Activated B cell treated with CpG ODN at 0.5 μM for 24 hours (primary cell): Measurements from ENCODE around the gene PSENEN. TPM values are rescaled to one million over a fixed set of nuclear protein-coding genes. Genes with fewer than 3 reads are reported as not detected.

Experiments
- ATAC-seq: fragments of 200-7000 bp; cut with Tn5 transposase; one replicate; pipeline ENCODE4 v1.10.0; 2021; ENCODE audit warnings: low read depth, mild to moderate bottlenecking, moderate library complexity
- CTCF ChIA-PET: fragments of 350-600 bp; sonication (Branson Sonifier 250); formaldehyde crosslinking; loops from one replicate; lab custom pipeline; 2021; ENCODE audit warnings: antibody characterized with exemption; lab: Charles Lee
- POLR2A ChIA-PET: fragments of 350-600 bp; sonication (Branson Sonifier 250); formaldehyde crosslinking; loops from one replicate; lab custom pipeline; 2021; ENCODE audit warnings: antibody characterized with exemption; lab: Charles Lee
- DNase-seq: peaks from one replicate; pipeline ENCODE4 v3.0.0; 2022
- H3K27ac Mint-ChIP-seq: one replicate; pipeline ENCODE4 v1.8.0; 2020; ENCODE audit warnings: mixed read lengths
- H3K27me3 Mint-ChIP-seq: one replicate; pipeline ENCODE4 v1.8.0; 2021; ENCODE audit warnings: mixed read lengths
- H3K36me3 Mint-ChIP-seq: one replicate; pipeline ENCODE4 v1.8.0; 2021; ENCODE audit warnings: low read depth, mixed read lengths
- H3K4me1 Mint-ChIP-seq: one replicate; pipeline ENCODE4 v1.8.0; 2021; ENCODE audit warnings: mixed read lengths
- H3K4me3 Mint-ChIP-seq: one replicate; pipeline ENCODE4 v1.8.0; 2020; ENCODE audit warnings: mild to moderate bottlenecking, mixed read lengths
- H3K9me3 Mint-ChIP-seq: one replicate; pipeline ENCODE4 v1.8.0; 2020; ENCODE audit warnings: mixed read lengths
- intact Hi-C: fragments of 100-400 bp; cut with micrococcal nuclease; formaldehyde crosslinking; loops from one replicate; pipeline ENCODE4 v1.15.1; 2024
- total RNA-seq: library from RNA; stranded (reverse); gene quantifications from 2 replicates; pipeline ENCODE4 v1.2.3, GENCODE V29; 2022
- TF ChIP-seq, protein P1 (sequence below): fragments of 200-600 bp; IDR thresholded peaks from one replicate; pipeline ENCODE4 v1.8.0; 2022; ENCODE audit warnings: antibody characterized with exemption, mild to moderate bottlenecking

The PSENEN gene
- total RNA-seq, 1 donor from 2014 or later = 45.0 TPM

- intact Hi-C loops = no loop called here
- TF ChIP-seq, protein P1, sequence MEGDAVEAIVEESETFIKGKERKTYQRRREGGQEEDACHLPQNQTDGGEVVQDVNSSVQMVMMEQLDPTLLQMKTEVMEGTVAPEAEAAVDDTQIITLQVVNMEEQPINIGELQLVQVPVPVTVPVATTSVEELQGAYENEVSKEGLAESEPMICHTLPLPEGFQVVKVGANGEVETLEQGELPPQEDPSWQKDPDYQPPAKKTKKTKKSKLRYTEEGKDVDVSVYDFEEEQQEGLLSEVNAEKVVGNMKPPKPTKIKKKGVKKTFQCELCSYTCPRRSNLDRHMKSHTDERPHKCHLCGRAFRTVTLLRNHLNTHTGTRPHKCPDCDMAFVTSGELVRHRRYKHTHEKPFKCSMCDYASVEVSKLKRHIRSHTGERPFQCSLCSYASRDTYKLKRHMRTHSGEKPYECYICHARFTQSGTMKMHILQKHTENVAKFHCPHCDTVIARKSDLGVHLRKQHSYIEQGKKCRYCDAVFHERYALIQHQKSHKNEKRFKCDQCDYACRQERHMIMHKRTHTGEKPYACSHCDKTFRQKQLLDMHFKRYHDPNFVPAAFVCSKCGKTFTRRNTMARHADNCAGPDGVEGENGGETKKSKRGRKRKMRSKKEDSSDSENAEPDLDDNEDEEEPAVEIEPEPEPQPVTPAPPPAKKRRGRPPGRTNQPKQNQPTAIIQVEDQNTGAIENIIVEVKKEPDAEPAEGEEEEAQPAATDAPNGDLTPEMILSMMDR = no peak
- ATAC-seq (no peak), DNase-seq (no peak)
- CTCF ChIA-PET = no interaction called here
- no peak overlapping the region for H3K27ac Mint-ChIP-seq
- POLR2A ChIA-PET = interaction anchor here (1.5 kb wide), 1 partner anchor 8 kb away, joined by 5 read pairs; no protein-coding TSS in a partner anchor
- H3K9me3 Mint-ChIP-seq = no peaks in the 10 kb centered on the region
- H3K4me3 Mint-ChIP-seq = no peak overlapping the region
- peaks cover 85% of the 10 kb centered on the region for H3K36me3 Mint-ChIP-seq
- H3K4me1 Mint-ChIP-seq = peaks cover 22% of the 10 kb centered on the region
- no peaks in the 10 kb centered on the region for H3K27me3 Mint-ChIP-seq
Observed at GRCh38 chr19:35732540-35733179, 12.8 kb upstream of the PSENEN start.

- ChIA-PET CTCF (no interaction called here), POLR2A (interaction anchor here (1.3 to 1.5 kb wide), 2 partner anchors 7 to 14 kb away, joined by 3 to 5 read pairs; partner anchors contain the start of gene LIN37)
- DNase-seq (no peak), ATAC-seq (peak; percentile 63)
- Mint-ChIP-seq H3K27ac (peak overlapping the region; percentile 61), H3K9me3 (no peaks in the 10 kb centered on the region), H3K27me3 (no peaks in the 10 kb centered on the region), H3K4me3 (no peak overlapping the region), H3K36me3 (peaks cover 85% of the 10 kb centered on the region), H3K4me1 (peaks cover 24% of the 10 kb centered on the region)
- intact Hi-C loops = no loop called here
- TF ChIP-seq, protein P1 = no peak
Observed at GRCh38 chr19:35733180-35734125, 12.0 kb upstream of the PSENEN start.

DNA sequence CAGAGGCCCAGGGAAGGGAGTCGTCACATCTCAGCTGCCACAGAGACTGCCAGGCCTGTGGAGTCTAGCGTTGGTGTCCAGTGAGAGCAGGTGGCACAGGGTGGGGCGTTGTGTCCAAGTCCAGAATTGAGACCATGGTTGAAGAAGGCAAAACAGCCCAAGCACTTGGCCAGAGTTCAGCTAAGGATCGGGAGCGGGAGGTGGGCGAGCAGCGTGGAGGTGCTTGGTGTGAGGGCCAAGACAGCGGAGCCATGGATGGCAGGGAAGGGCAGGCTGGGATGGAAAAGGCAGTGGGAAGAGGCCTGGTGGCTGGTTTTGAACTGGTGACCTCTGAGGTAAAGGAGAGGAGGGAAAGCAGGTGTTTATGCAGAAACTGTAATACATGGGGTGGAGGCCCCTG is 11.2 kb upstream of the PSENEN start:
- H3K27ac Mint-ChIP-seq = peak overlapping the region; percentile 61
- ATAC-seq (no peak), DNase-seq (no peak)
- intact Hi-C loops = no loop called here
- POLR2A ChIA-PET = interaction anchor here (1.3 kb wide), 1 partner anchor 13 kb away, joined by 3 read pairs; the partner anchor contains the start of gene LIN37
- TF ChIP-seq, protein P1 = no peak
- H3K27me3 Mint-ChIP-seq = no peaks in the 10 kb centered on the region
- peaks cover 28% of the 10 kb centered on the region for H3K4me1 Mint-ChIP-seq
- peaks cover 83% of the 10 kb centered on the region for H3K36me3 Mint-ChIP-seq
- H3K4me3 Mint-ChIP-seq = no peak overlapping the region
- H3K9me3 Mint-ChIP-seq = no peaks in the 10 kb centered on the region
- CTCF ChIA-PET = no interaction called here

DNA sequence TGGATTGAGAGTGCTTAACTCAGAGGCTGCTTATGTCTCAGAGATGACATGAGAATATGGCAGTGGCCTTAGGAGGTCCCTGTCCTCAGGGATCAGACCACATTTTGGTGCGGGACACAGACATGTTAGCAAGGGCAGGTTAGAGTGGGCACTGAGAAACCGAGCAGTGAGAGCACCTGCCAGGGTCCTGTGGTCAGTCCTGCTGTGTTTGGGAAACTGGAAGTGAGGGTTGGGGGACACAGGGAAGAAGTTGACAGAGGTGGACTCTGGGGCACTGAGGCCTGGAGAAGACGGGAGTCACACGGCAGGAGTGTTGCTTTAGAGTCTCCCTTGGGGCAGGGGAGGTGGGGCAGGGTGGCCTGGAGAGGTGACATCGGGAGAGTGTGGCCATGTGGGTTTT is 10.6 kb upstream of the PSENEN start:
- H3K4me1 Mint-ChIP-seq = peaks cover 33% of the 10 kb centered on the region
- ChIA-PET POLR2A (interaction anchor here (0.6 kb wide), 1 partner anchor 166 kb away, joined by 7 read pairs; no protein-coding TSS in a partner anchor), CTCF (no interaction called here)
- no peak for DNase-seq
- no peaks in the 10 kb centered on the region for H3K9me3 Mint-ChIP-seq
- H3K27ac Mint-ChIP-seq = no peak overlapping the region
- no peak for ATAC-seq
- no peaks in the 10 kb centered on the region for H3K27me3 Mint-ChIP-seq
- peaks cover 80% of the 10 kb centered on the region for H3K36me3 Mint-ChIP-seq
- intact Hi-C loops = no loop called here
- H3K4me3 Mint-ChIP-seq = no peak overlapping the region
- TF ChIP-seq, protein P1 = no peak
